SU-DHL-6 (cell line): Measurements from ENCODE around the gene TMEM108.

ENCODE experiments used
- H2AFZ ChIP-seq: fragments of 200-600 bp; sonication (generic); 2 replicates; pipeline ENCODE4 v1.6.1; 2014; ENCODE audit warnings: low read depth, mild to moderate bottlenecking, moderate library complexity, mixed read lengths, antibody characterized with exemption, low read length; ENCODE audit not compliant: severe bottlenecking
- H3F3A ChIP-seq: fragments of 200-600 bp; shearing (Covaris generic); 2 replicates; pipeline ENCODE4 v1.6.0; 2016; ENCODE audit warnings: antibody characterized with exemption, mild to moderate bottlenecking; ENCODE audit not compliant: insufficient read depth
- H3K27ac ChIP-seq: fragments of 200-600 bp; sonication (generic); 2 replicates; pipeline ENCODE4 v1.5.1; 2016; ENCODE audit warnings: low read depth, mild to moderate bottlenecking, low read length, moderate library complexity, mixed read lengths
- H3K27me3 ChIP-seq: fragments of 200-600 bp; sonication (generic), shearing (Covaris generic); 2 replicates; pipeline ENCODE4 v1.6.0; 2014; ENCODE audit warnings: mild to moderate bottlenecking, low read length
- H3K36me3 ChIP-seq: fragments of 200-600 bp; sonication (generic); 2 replicates; pipeline ENCODE4 v1.6.1; 2014; ENCODE audit warnings: mild to moderate bottlenecking, low read length, mixed read lengths
- H3K4me2 ChIP-seq: fragments of 300-600, 200-600 bp; shearing (Covaris generic), sonication (generic); 2 replicates; pipeline ENCODE4 v1.6.0; 2014; ENCODE audit warnings: low read length, low read depth, mild to moderate bottlenecking; ENCODE audit not compliant: poor library complexity, severe bottlenecking
- H3K4me3 ChIP-seq: fragments of 200-600 bp; sonication (generic); 2 replicates; pipeline ENCODE4 v1.5.1; 2014; ENCODE audit warnings: antibody characterized with exemption, low read length, mild to moderate bottlenecking, mixed read lengths; ENCODE audit not compliant: insufficient read depth, poor library complexity, severe bottlenecking
- H3K79me2 ChIP-seq: fragments of 200-600 bp; sonication (generic); 2 replicates; pipeline ENCODE4 v1.6.1; 2014; ENCODE audit warnings: mild to moderate bottlenecking, low read length, moderate library complexity; ENCODE audit not compliant: insufficient read depth
- H3K9ac ChIP-seq: fragments of 200-600 bp; sonication (generic); 2 replicates; pipeline ENCODE4 v1.7.0; 2014; ENCODE audit warnings: mild to moderate bottlenecking, low read length
- H3K9me2 ChIP-seq: fragments of 200-600 bp; sonication (generic); replicated peaks from 2 replicates; pipeline ENCODE4 v1.6.1; 2014; ENCODE audit warnings: low read length; ENCODE audit not compliant: insufficient read depth
- H3K9me3 ChIP-seq: fragments of 200-600 bp; sonication (generic); 2 replicates; pipeline ENCODE4 v1.6.1; 2014; ENCODE audit warnings: low read length, mixed read lengths; ENCODE audit not compliant: insufficient read depth
- H4K20me1 ChIP-seq: fragments of 200-600 bp; sonication (generic); 2 replicates; pipeline ENCODE4 v1.6.1; 2014; ENCODE audit warnings: low read depth, mild to moderate bottlenecking, antibody characterized with exemption, low read length, moderate library complexity, mixed read lengths
- EZH2phosphoT487 ChIP-seq: fragments of 200-600 bp; sonication (generic), shearing (Covaris generic); conservative IDR thresholded peaks from 2 replicates; pipeline ENCODE4 v1.6.1; 2018; ENCODE audit warnings: mild to moderate bottlenecking, antibody characterized with exemption, low read length, moderate library complexity, mixed read lengths
- TF ChIP-seq, protein P1 (sequence below): fragments of 200-600 bp; sonication (generic); IDR thresholded peaks from one replicate; pipeline ENCODE4 v1.5.1; 2017; ENCODE audit warnings: antibody characterized with exemption, mild to moderate bottlenecking, low read length, moderate library complexity; ENCODE audit not compliant: insufficient read depth, poor library complexity, severe bottlenecking

Gene TMEM108

DNA sequence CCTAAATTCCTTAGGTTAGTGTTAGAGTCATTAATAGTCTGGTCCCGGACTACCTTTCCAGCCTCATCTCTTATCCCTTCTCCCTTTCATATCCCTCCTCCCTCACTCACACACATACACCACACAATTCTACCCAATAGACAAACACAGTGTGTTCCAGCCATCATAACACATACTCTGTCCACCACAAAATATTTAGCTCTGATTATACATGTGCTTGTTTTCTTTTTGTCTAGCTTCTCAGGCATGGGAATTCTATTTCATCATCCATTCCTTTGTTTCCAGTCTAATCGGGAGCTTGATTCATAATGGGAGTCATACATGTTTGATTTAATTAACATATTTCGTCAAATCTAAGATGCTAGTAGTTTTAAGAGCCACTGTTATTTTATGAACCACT, 199.8 kb downstream of the TMEM108 start:
- no peak overlapping the region for H3K27ac ChIP-seq
- no peaks in the 10 kb centered on the region for H3K9me2 ChIP-seq
- TF ChIP-seq EZH2phosphoT487 = no peak
- TF ChIP-seq, protein P1, sequence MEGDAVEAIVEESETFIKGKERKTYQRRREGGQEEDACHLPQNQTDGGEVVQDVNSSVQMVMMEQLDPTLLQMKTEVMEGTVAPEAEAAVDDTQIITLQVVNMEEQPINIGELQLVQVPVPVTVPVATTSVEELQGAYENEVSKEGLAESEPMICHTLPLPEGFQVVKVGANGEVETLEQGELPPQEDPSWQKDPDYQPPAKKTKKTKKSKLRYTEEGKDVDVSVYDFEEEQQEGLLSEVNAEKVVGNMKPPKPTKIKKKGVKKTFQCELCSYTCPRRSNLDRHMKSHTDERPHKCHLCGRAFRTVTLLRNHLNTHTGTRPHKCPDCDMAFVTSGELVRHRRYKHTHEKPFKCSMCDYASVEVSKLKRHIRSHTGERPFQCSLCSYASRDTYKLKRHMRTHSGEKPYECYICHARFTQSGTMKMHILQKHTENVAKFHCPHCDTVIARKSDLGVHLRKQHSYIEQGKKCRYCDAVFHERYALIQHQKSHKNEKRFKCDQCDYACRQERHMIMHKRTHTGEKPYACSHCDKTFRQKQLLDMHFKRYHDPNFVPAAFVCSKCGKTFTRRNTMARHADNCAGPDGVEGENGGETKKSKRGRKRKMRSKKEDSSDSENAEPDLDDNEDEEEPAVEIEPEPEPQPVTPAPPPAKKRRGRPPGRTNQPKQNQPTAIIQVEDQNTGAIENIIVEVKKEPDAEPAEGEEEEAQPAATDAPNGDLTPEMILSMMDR = no peak
- H3K27me3 ChIP-seq = no peaks in the 10 kb centered on the region
- no peaks in the 10 kb centered on the region for H3K79me2 ChIP-seq
- H3K4me2 ChIP-seq = no peak overlapping the region
- H3K9me3 ChIP-seq = no peaks in the 10 kb centered on the region
- no peaks in the 10 kb centered on the region for H3F3A ChIP-seq
- no peak overlapping the region for H3K9ac ChIP-seq
- H4K20me1 ChIP-seq = no peaks in the 10 kb centered on the region
- no peak overlapping the region for H3K4me3 ChIP-seq
- H3K36me3 ChIP-seq = no peaks in the 10 kb centered on the region
- H2AFZ ChIP-seq = no peak overlapping the region

DNA sequence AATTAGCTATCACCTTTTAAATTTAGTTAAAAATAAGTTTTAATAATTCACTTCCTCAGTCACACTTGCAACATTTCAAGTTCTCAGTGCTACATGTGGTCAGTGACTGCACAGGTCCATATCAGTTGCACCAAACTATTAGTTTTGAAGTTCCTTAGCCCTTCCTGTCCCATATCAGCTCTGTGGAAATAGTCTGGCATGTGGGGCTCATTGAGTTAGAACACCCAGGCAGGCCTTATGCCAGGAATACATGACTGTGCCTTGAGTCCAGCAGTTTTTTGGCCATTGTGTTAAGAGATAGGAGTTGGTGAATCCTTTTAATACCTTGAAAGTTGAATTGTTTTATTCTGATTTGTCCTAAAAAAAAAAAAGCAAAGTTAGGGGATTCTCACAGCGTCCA, 207.9 kb downstream of the TMEM108 start:
- Histone ChIP-seq H3K79me2 (no peaks in the 10 kb centered on the region), H3K4me2 (no peak overlapping the region), H3K9ac (no peak overlapping the region), H3K9me3 (no peaks in the 10 kb centered on the region), H4K20me1 (no peaks in the 10 kb centered on the region), H3K27ac (no peak overlapping the region), H3K9me2 (no peaks in the 10 kb centered on the region), H3F3A (no peaks in the 10 kb centered on the region), H3K27me3 (no peaks in the 10 kb centered on the region), H2AFZ (no peak overlapping the region), H3K4me3 (no peak overlapping the region), H3K36me3 (no peaks in the 10 kb centered on the region)
- TF ChIP-seq, protein P1 = no peak
- TF ChIP-seq EZH2phosphoT487 = no peak

DNA sequence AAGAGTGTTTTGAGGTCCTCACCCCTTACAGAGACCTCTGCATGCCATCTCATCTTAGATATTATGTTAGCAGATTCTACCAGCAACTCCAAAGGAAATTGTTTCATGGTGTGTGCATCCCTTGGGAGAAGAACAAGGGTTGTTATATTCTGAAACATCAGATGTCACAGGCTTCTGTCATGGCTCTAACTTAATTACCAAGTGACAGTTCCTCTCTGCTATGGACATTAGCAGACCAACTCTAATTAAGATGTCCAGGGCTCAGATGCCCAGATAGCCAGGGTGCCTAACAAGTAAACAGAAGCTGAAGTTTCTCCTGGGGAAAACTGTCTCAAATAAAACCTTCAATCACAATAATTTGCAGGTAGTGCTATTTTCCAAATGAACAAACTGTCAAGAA, 208.6 kb downstream of the TMEM108 start:
- H3K36me3 ChIP-seq = no peaks in the 10 kb centered on the region
- no peaks in the 10 kb centered on the region for H3K9me3 ChIP-seq
- no peaks in the 10 kb centered on the region for H3K9me2 ChIP-seq
- H3K27ac ChIP-seq = no peak overlapping the region
- no peak overlapping the region for H3K4me3 ChIP-seq
- H3K4me2 ChIP-seq = no peak overlapping the region
- H3K27me3 ChIP-seq = no peaks in the 10 kb centered on the region
- no peaks in the 10 kb centered on the region for H3K79me2 ChIP-seq
- TF ChIP-seq EZH2phosphoT487 = no peak
- TF ChIP-seq, protein P1 = no peak
- H3K9ac ChIP-seq = no peak overlapping the region
- H2AFZ ChIP-seq = no peak overlapping the region
- no peaks in the 10 kb centered on the region for H3F3A ChIP-seq
- H4K20me1 ChIP-seq = no peaks in the 10 kb centered on the region

DNA sequence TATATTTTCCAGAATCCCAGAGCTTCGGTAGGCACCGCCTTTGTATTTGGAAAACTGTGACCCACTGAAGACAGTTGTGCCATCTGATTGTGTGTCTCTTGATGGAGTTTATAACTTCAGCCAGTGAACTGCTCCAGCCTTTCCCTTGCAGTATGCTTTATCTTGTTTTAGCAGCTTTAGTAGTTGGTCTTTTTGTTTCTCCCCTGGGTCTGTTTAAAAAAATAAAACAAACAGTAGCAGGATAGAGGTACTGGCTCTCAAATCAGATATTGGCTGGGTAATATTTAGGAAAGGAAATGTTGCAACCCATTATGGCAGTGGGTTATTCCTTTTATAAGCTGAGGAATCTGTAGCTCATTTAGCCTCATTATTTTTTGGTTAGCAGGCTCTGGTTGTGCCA, 210.2 kb downstream of the TMEM108 start:
- Histone ChIP-seq H3K4me2 (no peak overlapping the region), H3K9me3 (no peaks in the 10 kb centered on the region), H3K27ac (no peak overlapping the region), H3K79me2 (no peaks in the 10 kb centered on the region), H3K27me3 (no peaks in the 10 kb centered on the region), H3K9me2 (no peaks in the 10 kb centered on the region), H4K20me1 (no peaks in the 10 kb centered on the region), H3K9ac (no peak overlapping the region), H3K4me3 (no peak overlapping the region), H3F3A (no peaks in the 10 kb centered on the region), H2AFZ (no peak overlapping the region), H3K36me3 (no peaks in the 10 kb centered on the region)
- TF ChIP-seq EZH2phosphoT487 = no peak
- TF ChIP-seq, protein P1 = no peak
